Measurements from ENCODE around the gene SGO2.
"Not testable (repeated sequence)": the region's sequence is repeated elsewhere in the genome, so short reads cannot be mapped to it uniquely, and the experiment has no call there.

Gene SGO2

GRCh38 chr2:200624026-200624425, 98.0 kb downstream of the SGO2 start:
- no peak for DNase-seq (ENCODE audit: low spot score)

- DNase-seq (ENCODE audit: low spot score): no peak
Measured at GRCh38 chr2:200624658-200625057, 98.7 kb downstream of the SGO2 start.

GRCh38 chr2:200625282-200625681, 99.3 kb downstream of the SGO2 start:
- no peak for DNase-seq (ENCODE audit: low spot score)

- no peak for DNase-seq (ENCODE audit: low spot score)
Measured at GRCh38 chr2:200625958-200626363, 100.0 kb downstream of the SGO2 start.

DNA sequence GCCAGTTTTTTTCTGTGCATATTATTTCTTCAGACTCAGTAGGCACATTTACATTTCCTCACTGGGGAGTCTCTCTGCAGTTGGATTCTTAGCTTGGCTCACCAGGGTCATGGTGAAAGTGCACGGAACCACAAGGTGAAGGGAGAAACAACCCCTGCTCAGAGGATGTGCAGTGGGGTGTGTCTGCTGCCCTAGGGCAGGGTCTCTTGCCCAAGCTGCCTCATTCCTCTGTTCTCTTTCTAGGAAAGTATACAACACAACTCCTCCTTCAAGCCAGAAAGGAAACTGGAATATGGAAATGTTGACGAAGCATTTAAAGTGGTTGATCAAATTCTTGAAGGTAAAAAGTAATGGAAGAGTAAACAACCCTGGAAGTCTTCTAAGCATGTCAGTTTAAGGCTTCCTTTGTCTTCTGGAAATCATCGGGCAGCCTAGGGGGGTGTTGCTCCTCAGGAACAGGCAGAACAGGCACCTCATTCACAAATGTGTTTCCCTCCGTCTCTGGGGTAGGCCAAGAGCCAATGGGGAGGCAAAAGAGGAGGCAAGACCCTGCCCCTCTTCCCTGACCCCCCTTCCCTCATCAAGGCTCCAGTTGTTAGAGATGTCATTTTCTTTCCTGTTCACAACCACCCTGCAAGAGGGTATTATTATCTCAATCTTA, 101.2 kb downstream of the SGO2 start:
- DNase-seq (ENCODE audit: low spot score): no peak

DNA sequence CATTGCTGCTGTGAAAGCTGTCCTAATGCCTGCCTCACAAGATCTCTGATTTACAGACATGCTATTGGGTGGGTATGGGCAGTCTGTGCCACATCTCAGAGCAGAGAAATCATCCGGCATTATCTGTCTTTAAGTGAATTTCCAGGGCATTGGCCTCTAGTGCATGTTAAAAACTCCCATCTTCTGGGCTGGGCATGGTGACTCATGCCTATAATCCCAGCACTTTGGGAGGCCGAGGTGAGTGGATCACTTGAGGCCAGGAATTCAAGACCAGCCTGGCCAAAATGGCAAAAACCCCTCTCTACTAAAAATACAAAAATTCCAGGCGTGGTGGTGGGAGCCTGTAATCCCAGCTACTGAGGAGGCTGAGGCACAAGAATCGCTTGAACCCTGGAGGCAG, 102.5 kb downstream of the SGO2 start:
- not testable (repeated sequence) for DNase-seq (ENCODE audit: low spot score)

DNA sequence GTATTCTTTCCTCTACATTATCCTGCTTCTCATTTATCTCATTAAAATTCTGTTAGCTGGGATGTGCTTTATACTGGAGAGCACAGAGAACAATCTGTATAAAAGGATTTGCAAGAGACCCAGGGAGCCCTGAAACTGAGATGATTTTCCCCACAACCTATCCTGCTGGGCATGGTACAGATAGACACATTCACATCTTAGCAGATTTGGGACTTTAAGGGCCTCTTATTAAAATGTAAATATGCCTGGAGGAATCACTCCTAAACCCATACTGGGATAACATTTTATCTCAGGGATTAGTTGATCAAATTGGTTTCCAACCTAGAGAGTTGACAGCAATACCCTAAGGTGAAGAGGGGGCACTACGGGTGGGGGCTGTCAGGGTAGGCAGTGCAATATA, 105.3 kb downstream of the SGO2 start:
- DNase-seq (ENCODE audit: low spot score): no peak

Data from CD4-positive, alpha-beta T cell treated with Interleukin-6 at 100 ng/mL for 8 hours (primary cell).